Lung (tissue), 12 donors: Measurements from ENCODE around the gene YPEL4. TPM values are rescaled to one million over a fixed set of nuclear protein-coding genes. Genes with fewer than 3 reads are reported as not detected.
A peak's percentile ranks its signal among the peaks of the same experiment; 100 is the strongest.

ENCODE experiments used
- ATAC-seq: fragments of 200-7000 bp; cut with Tn5 transposase; one replicate; pipeline ENCODE4 v1.9.1; 2020; ENCODE audit warnings: moderate number of reproducible peaks; ENCODE audit not compliant: insufficient read depth, low FRiP score
- DNase-seq, 3 donors: peaks; one replicate each; pipeline ENCODE4 v3.0.0-alpha.2; 2013 to 2017
- H3K27ac ChIP-seq, 2 donors: one replicate each; pipeline ENCODE4 v1.5.1; 2013; ENCODE audit warnings: mild to moderate bottlenecking in 2 of 2, moderate library complexity in 2 of 2, control low read depth in 1 of 2, inconsistent platforms in 1 of 2, low read depth in 1 of 2, low read length in 1 of 2
- H3K27me3 ChIP-seq, 3 donors: one replicate each; pipeline ENCODE4 v1.5.1; 2013; ENCODE audit warnings: low read length in 2 of 3; ENCODE audit not compliant: control insufficient read depth in 3 of 3, insufficient read depth in 3 of 3
- H3K36me3 ChIP-seq, 4 donors: one replicate each; pipeline ENCODE4 v1.5.1; 2013; ENCODE audit warnings: low read length in 4 of 4, mild to moderate bottlenecking in 1 of 4, moderate library complexity in 1 of 4; ENCODE audit not compliant: control insufficient read depth in 4 of 4, insufficient read depth in 4 of 4
- H3K4me1 ChIP-seq, 5 donors: one replicate each; pipeline ENCODE4 v1.5.1; 2013; ENCODE audit warnings: low read length in 5 of 5, mild to moderate bottlenecking in 2 of 5, moderate library complexity in 1 of 5; ENCODE audit not compliant: control insufficient read depth in 5 of 5, insufficient read depth in 5 of 5
- H3K4me3 ChIP-seq: one replicate; pipeline ENCODE4 v1.5.1; 2013; ENCODE audit warnings: mild to moderate bottlenecking, control low read depth, moderate library complexity
- H3K9ac ChIP-seq, 2 donors: one replicate each; pipeline ENCODE4 v1.5.1; 2013; ENCODE audit warnings: low read length in 2 of 2, control low read depth in 1 of 2; ENCODE audit not compliant: insufficient read depth in 1 of 2
- H3K9me3 ChIP-seq, 4 donors: one replicate each; pipeline ENCODE4 v1.5.1; 2013; ENCODE audit warnings: low read length in 3 of 4, mild to moderate bottlenecking in 1 of 4, moderate library complexity in 1 of 4; ENCODE audit not compliant: control insufficient read depth in 4 of 4, insufficient read depth in 3 of 4
- WGBS, 2 donors: extraction: QIAGEN DNeasy Blood & Tissue Kit; methylation state at CpG; one replicate each; pipeline ENCODE4 v1.1.7; 2013; 5-methylcytosine and 5-hydroxymethylcytosine counted together
- polyA plus RNA-seq, 2 donors: library from polyadenylated mRNA; stranded (reverse); fragments of 200-250 nt; gene quantifications; one replicate each; pipeline ENCODE4 v1.2.1, GENCODE V29; 2013
- total RNA-seq, 2 donors: library from RNA; depleted of rRNA in 1 of 2; stranded (reverse); fragments of >200 nt in 1 of 2; gene quantifications; one replicate each; pipeline ENCODE4 v1.2.1, GENCODE V29; 2014 to 2021
- TF ChIP-seq, protein P1 (sequence below): IDR thresholded peaks from 2 replicates; pipeline ENCODE4 v1.5.1; 2012; ENCODE audit warnings: mild to moderate bottlenecking; ENCODE audit errors: control extremely low read depth, extremely low read depth
- donor health status: control.
- donor health status: control.
- donor health status: Bipolar disorder and iron deficiency.
- donor health status: healthy.
- donor health status: DM: yes; HTN: yes; CAD: no.

The YPEL4 gene
- total and polyA plus RNA-seq, 4 donors, result 0.71 to 3.1 (median 1.4) TPM

DNA sequence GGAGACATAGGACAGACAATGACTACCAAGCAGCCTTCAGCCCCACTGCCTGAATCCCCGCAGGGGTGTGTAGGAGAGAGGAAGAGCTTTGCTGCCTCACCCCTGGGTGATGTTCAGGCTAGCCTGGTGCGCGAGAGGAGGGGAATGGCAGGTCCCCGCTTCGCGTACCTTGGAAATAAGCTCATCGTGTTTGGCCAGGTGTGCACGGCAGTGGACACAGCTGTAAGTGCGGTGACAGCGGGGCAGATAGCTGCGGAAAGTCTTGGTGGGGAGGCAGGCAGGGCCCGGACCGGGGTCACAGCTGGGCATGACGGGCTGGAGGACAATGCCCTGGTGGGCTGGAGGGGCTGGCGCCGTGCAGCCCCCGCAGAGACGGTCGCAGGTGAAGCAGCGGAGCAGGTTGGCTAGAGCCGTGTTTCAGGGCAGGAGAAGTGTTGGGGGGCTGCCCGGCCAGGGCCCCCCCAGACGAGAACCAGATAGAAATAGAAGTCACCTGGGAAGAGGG lies 2.9 kb downstream of the YPEL4 start:
- TF ChIP-seq, protein P1, sequence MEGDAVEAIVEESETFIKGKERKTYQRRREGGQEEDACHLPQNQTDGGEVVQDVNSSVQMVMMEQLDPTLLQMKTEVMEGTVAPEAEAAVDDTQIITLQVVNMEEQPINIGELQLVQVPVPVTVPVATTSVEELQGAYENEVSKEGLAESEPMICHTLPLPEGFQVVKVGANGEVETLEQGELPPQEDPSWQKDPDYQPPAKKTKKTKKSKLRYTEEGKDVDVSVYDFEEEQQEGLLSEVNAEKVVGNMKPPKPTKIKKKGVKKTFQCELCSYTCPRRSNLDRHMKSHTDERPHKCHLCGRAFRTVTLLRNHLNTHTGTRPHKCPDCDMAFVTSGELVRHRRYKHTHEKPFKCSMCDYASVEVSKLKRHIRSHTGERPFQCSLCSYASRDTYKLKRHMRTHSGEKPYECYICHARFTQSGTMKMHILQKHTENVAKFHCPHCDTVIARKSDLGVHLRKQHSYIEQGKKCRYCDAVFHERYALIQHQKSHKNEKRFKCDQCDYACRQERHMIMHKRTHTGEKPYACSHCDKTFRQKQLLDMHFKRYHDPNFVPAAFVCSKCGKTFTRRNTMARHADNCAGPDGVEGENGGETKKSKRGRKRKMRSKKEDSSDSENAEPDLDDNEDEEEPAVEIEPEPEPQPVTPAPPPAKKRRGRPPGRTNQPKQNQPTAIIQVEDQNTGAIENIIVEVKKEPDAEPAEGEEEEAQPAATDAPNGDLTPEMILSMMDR, result no peak
- peaks cover 0 to 65% (median 32%) of the 10 kb centered on the region in 5 donors for H3K4me1 ChIP-seq
- H3K27me3 ChIP-seq, result no peaks in the 10 kb centered on the region
- H3K9ac ChIP-seq, result no peak overlapping the region
- ATAC-seq (no peak), DNase-seq (peak in 1 of 3 donors; percentile 25)
- no peak overlapping the region for H3K27ac ChIP-seq
- WGBS, 2 donors, result 5 to 9% methylated on average over 23 of the region's 23 CpGs
- H3K9me3 ChIP-seq, result peaks cover 0 to 2% (median 0%) of the 10 kb centered on the region in 4 donors
- peaks cover 0 to 7% (median under 1%) of the 10 kb centered on the region in 4 donors for H3K36me3 ChIP-seq
- no peak overlapping the region for H3K4me3 ChIP-seq

DNA sequence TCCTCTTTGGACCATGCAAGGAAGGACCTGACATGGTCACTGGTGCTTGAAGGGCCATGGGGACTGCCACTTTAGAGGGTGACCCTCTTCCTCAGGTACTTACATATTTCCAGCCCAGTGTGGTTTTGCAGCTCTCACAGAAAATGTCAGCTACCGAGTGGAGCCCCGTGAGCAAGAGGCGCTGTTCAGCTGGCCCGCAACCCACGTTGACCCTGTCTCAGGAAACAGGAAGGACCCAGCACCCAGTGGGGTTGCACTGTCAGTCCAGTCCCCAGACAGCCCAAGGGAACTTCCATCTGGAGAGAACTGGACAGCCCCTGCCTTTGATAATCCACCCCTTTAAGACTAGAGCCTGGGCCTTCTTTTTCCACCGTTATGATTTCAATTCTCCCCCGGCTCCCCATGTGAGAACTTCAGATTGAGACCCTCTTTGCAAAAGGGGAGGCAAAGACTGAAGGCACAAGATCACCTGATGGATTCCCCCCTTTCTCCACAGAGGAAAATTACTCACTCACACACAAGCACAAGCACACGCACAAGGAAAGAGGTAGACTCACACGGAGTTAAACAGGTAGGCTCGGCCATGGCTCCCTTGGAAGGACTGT lies 3.4 kb downstream of the YPEL4 start:
- H3K27ac ChIP-seq, result no peak overlapping the region
- peak in 1 of 3 donors; percentile 40 for DNase-seq
- no peaks in the 10 kb centered on the region for H3K27me3 ChIP-seq
- WGBS, 2 donors, result 17 to 24% methylated on average over 10 of the region's 10 CpGs
- H3K36me3 ChIP-seq, result peaks cover 0 to 9% (median 2%) of the 10 kb centered on the region in 4 donors
- TF ChIP-seq, protein P1, result no peak
- peaks cover 0 to 2% (median 0%) of the 10 kb centered on the region in 4 donors for H3K9me3 ChIP-seq
- no peak overlapping the region for H3K9ac ChIP-seq
- peaks cover 0 to 66% (median 34%) of the 10 kb centered on the region in 5 donors for H3K4me1 ChIP-seq
- no peak for ATAC-seq
- no peak overlapping the region for H3K4me3 ChIP-seq

DNA sequence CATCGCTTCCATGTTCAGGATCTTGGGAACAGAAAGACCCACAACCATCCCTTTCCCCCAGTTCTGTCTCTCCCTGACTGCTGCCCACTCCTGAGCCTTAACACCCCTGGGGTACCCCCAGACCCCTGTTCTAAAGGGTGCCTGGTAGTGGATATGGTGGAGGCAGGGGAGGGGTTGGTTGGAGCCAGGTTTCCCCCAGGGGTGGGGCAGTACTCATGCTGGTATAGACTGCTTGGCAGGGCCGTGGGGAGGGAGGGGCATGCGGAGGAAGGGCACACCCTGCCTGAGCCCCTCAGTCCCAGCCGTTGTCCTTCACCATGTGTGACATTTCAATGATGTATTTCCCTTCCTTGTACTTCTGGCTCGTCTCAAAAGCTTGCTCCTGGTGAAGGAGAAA lies 4.0 kb downstream of the YPEL4 start:
- no peak overlapping the region for H3K4me3 ChIP-seq
- WGBS, 2 donors, result 12 to 14% methylated on average over 5 of the region's 5 CpGs
- peak; percentile 21 to 51 (median 43) for DNase-seq
- peaks cover 0 to 9% (median 2%) of the 10 kb centered on the region in 4 donors for H3K36me3 ChIP-seq
- peaks cover 0 to 72% (median 37%) of the 10 kb centered on the region in 5 donors for H3K4me1 ChIP-seq
- H3K27me3 ChIP-seq, result no peaks in the 10 kb centered on the region
- H3K9me3 ChIP-seq, result peaks cover 0 to 2% (median 0%) of the 10 kb centered on the region in 4 donors
- ATAC-seq, result no peak
- no peak overlapping the region for H3K27ac ChIP-seq
- TF ChIP-seq, protein P1, result no peak
- no peak overlapping the region for H3K9ac ChIP-seq
